Measurements from ENCODE around the gene HMCN1.

Gene HMCN1

GRCh38 chr1:186091222-186091720, 357.1 kb downstream of the HMCN1 start:
- Histone ChIP-seq H3K4me1 (no peaks in the 10 kb centered on the region), H3K9me3 (no peaks in the 10 kb centered on the region), H3K27me3 (peaks cover 9% of the 10 kb centered on the region), H3K36me3 (no peaks in the 10 kb centered on the region), H3K4me3 (ENCODE audit: low read depth, low read length) (no peak overlapping the region)
- TF ChIP-seq CTCF (IDR thresholded peaks at IDR 0.05; ENCODE audit: low read depth, low read length): no peak
- DNase-seq: no peak

- H3K4me1 ChIP-seq: no peaks in the 10 kb centered on the region
- DNase-seq: no peak
These were observed 359.2 kb downstream of the HMCN1 start for GRCh38 chr1:186093437-186093836.

GRCh38 chr1:186094172-186094571, 360.0 kb downstream of the HMCN1 start:
- H3K4me3 ChIP-seq (ENCODE audit: low read depth, low read length): no peak overlapping the region
- H3K4me1 ChIP-seq: no peaks in the 10 kb centered on the region
- no peaks in the 10 kb centered on the region for H3K9me3 ChIP-seq
- no peaks in the 10 kb centered on the region for H3K36me3 ChIP-seq
- peaks cover 14% of the 10 kb centered on the region for H3K27me3 ChIP-seq
- TF ChIP-seq CTCF (IDR thresholded peaks at IDR 0.05; ENCODE audit: low read depth, low read length): no peak
- DNase-seq: no peak

More at GRCh38 chr1:186093437-186093836, 359.2 kb downstream of the HMCN1 start:
- Histone ChIP-seq H3K4me3 (ENCODE audit: low read depth, low read length) (no peak overlapping the region), H3K36me3 (no peaks in the 10 kb centered on the region), H3K27me3 (peaks cover 14% of the 10 kb centered on the region), H3K9me3 (no peaks in the 10 kb centered on the region)
- no peak for TF ChIP-seq CTCF (IDR thresholded peaks at IDR 0.05; ENCODE audit: low read depth, low read length)

- peaks cover 14% of the 10 kb centered on the region for H3K27me3 ChIP-seq
- TF ChIP-seq CTCF (IDR thresholded peaks at IDR 0.05; ENCODE audit: low read depth, low read length): no peak
- no peak for DNase-seq
- no peaks in the 10 kb centered on the region for H3K9me3 ChIP-seq
- H3K4me3 ChIP-seq (ENCODE audit: low read depth, low read length): no peak overlapping the region
- no peaks in the 10 kb centered on the region for H3K36me3 ChIP-seq
- no peaks in the 10 kb centered on the region for H3K4me1 ChIP-seq
These were observed 365.3 kb downstream of the HMCN1 start for GRCh38 chr1:186099336-186100104.

- peaks cover 14% of the 10 kb centered on the region for H3K27me3 ChIP-seq
- H3K4me1 ChIP-seq: no peaks in the 10 kb centered on the region
- no peaks in the 10 kb centered on the region for H3K36me3 ChIP-seq
- no peaks in the 10 kb centered on the region for H3K9me3 ChIP-seq
- TF ChIP-seq CTCF (IDR thresholded peaks at IDR 0.05; ENCODE audit: low read depth, low read length): no peak
- no peak for DNase-seq
- no peak overlapping the region for H3K4me3 ChIP-seq (ENCODE audit: low read depth, low read length)
These were observed 367.9 kb downstream of the HMCN1 start for GRCh38 chr1:186102107-186102506.

GRCh38 chr1:186102547-186103148, 368.5 kb downstream of the HMCN1 start:
- H3K36me3 ChIP-seq: no peaks in the 10 kb centered on the region
- H3K9me3 ChIP-seq: no peaks in the 10 kb centered on the region
- peaks cover 13% of the 10 kb centered on the region; the same call in 1 of the 2 replicates for H3K27me3 ChIP-seq
- TF ChIP-seq CTCF (IDR thresholded peaks at IDR 0.05; ENCODE audit: low read depth, low read length): no peak
- H3K4me1 ChIP-seq: no peaks in the 10 kb centered on the region
- H3K4me3 ChIP-seq (ENCODE audit: low read depth, low read length): no peak overlapping the region
- no peak for DNase-seq

Measured in BE2C (cell line).